Muscle layer of colon (tissue), 2 donors: Measurements from ENCODE around the gene SETBP1.

Experiments used
- H3K27ac ChIP-seq: one replicate; pipeline ENCODE4 v1.7.0; 2013; ENCODE audit warnings: low read depth, mild to moderate bottlenecking, low read length, moderate library complexity
- H3K27me3 ChIP-seq, 2 donors: one replicate each; pipeline ENCODE4 v1.7.0; 2013; ENCODE audit warnings: low read length in 2 of 2, mild to moderate bottlenecking in 2 of 2; ENCODE audit not compliant: insufficient read depth in 2 of 2, control insufficient read depth in 1 of 2
- H3K36me3 ChIP-seq: one replicate; pipeline ENCODE4 v1.7.0; 2013; ENCODE audit warnings: mild to moderate bottlenecking, low read length; ENCODE audit not compliant: insufficient read depth
- H3K4me1 ChIP-seq: one replicate; pipeline ENCODE4 v1.7.0; 2013; ENCODE audit warnings: mild to moderate bottlenecking, low read length; ENCODE audit not compliant: insufficient read depth
- H3K4me3 ChIP-seq, 2 donors: one replicate each; pipeline ENCODE4 v1.7.0; 2013; ENCODE audit warnings: low read length in 2 of 2, low read depth in 1 of 2, mild to moderate bottlenecking in 1 of 2, moderate library complexity in 1 of 2
- H3K9ac ChIP-seq: one replicate; pipeline ENCODE4 v1.7.0; 2013; ENCODE audit warnings: low read length
- H3K9me3 ChIP-seq: one replicate; pipeline ENCODE4 v1.7.0; 2013; ENCODE audit warnings: mild to moderate bottlenecking, low read length
- donor health status: abdominal sarcoma.
- donor health status: Adenocarcinoma of cecum.

The SETBP1 gene

DNA sequence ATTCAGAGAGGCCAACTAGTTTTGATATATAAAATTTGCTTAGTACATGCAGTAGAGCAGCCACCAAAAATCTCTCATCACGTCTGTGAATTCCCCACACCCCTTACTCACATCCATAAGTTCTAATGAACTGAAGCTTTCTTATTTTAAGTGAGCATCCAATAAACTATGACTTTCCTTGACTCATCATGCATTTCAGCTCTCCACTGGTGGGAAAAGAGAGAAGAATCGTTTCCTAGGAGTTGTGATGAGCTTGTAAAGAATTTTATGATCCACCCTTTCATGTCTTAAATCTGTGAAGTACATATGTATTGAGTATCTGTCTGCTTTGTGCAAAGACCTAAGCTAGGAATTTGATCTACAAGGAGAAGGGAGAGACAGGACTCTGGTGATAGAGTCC is 428.6 kb downstream of the SETBP1 start:
- Histone ChIP-seq H3K36me3 (no peaks in the 10 kb centered on the region), H3K9me3 (no peaks in the 10 kb centered on the region), H3K9ac (no peak overlapping the region), H3K27me3 (no peaks in the 10 kb centered on the region), H3K4me3 (no peak overlapping the region), H3K4me1 (peaks cover 10% of the 10 kb centered on the region), H3K27ac (no peak overlapping the region)

DNA sequence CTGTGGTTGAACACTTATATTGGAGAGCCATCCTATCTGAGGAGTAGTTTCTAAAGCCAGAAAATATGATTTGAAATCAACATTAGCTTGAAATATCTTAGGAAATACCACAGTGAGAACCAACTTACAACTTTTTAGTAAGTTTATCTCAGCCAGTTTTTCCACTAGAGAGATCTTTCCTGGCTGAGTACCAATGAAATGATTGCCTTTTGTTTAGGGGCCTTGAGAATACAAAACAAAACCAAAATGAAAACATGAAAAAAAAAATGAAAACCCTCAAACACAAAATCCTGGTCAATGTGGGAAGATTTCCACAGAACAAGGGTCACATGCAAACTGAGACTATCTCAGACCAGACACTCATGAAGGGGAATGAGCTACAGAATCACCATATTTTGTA is 429.0 kb downstream of the SETBP1 start:
- no peaks in the 10 kb centered on the region for H3K27me3 ChIP-seq
- no peaks in the 10 kb centered on the region for H3K9me3 ChIP-seq
- no peaks in the 10 kb centered on the region for H3K36me3 ChIP-seq
- H3K4me3 ChIP-seq = no peak overlapping the region
- peaks cover 10% of the 10 kb centered on the region for H3K4me1 ChIP-seq
- no peak overlapping the region for H3K27ac ChIP-seq
- no peak overlapping the region for H3K9ac ChIP-seq

DNA sequence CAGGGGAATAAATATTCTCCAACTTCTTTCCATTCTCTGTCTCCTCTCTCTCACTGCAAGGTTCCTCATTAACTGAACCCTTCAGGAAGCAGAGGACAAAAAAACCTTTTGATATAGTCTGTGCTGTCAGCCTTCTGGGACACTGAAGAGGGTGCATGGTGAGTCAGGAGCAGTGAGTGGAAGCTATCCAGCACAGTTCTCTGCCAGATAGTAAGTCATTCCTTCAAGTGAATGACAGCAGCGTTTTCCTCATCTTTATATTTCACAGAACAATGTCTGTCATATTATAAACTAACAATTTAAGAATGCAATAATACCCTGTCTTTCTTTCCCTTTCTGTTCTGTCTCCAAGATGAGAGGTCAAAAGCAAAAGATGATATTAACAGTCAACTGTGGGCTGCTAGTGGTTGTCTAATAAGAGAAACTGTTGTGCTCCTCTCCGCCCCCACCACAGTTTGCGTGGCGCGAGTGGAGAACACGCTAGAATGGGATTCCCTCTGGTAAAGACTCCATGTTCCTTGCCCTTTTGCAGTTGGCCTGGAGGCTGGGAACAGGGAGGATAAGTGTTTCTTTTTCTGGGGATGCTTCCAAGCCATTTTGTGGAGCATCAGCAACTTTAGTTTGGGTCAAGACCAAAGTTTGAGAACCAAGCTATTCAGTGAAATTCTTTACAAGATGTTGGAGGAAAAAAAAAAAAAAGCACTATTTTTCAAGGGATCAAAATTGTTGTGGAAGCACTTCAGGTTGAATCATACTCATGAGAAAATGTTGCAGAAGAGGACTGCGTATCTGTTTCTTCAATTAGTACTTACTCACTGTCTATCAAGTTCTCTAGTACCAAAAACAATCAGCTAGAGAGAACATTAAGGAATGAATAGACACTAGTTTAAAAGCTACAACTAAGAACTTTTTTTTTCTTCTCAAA is 430.2 kb downstream of the SETBP1 start:
- Histone ChIP-seq H3K27me3 (no peaks in the 10 kb centered on the region), H3K27ac (no peak overlapping the region), H3K36me3 (no peaks in the 10 kb centered on the region), H3K4me3 (peak overlapping the region in 1 of 2 donors; percentile 17), H3K9ac (no peak overlapping the region), H3K4me1 (peaks cover 10% of the 10 kb centered on the region), H3K9me3 (no peaks in the 10 kb centered on the region)

DNA sequence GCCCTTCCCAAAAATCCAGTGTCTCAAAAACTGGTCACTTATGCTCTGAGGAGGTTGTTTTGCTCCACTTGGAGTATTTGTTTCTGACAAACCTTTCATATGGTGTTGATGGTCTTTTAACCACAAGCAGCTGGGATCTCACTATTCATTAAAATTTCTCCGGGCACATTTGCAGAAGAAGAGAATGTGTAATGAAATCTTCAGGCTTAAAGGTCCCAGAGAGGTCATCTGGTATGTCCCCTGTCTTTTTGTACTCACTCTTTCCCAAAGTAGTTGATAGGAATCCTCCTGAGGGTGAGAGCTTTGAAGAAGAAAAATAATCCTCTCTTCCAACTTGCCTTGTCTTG is 430.8 kb downstream of the SETBP1 start:
- Histone ChIP-seq H3K27ac (no peak overlapping the region), H3K4me1 (peaks cover 10% of the 10 kb centered on the region), H3K4me3 (no peak overlapping the region), H3K9ac (no peak overlapping the region), H3K27me3 (no peaks in the 10 kb centered on the region), H3K36me3 (no peaks in the 10 kb centered on the region), H3K9me3 (no peaks in the 10 kb centered on the region)

DNA sequence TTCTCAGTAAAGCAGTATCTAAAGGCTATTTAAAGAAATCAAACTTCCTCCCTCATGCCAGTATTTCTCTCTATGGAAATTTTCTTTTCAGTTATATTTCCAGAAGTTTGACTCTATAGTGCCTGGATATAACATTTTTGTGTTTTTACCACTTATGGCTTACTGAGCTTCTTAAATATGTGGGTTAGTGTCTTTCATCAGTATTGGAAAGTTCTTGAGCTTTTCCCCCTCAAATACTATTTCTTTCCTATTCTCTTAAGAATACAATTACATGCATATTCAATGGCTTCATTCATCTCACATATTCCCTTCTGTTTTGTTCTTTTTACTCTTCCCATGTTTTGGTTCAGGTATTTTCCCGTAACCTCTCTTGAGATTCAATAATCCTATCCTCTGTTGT is 432.0 kb downstream of the SETBP1 start:
- H3K9me3 ChIP-seq = no peaks in the 10 kb centered on the region
- H3K4me1 ChIP-seq = peaks cover 10% of the 10 kb centered on the region
- no peak overlapping the region for H3K9ac ChIP-seq
- H3K4me3 ChIP-seq = no peak overlapping the region
- no peak overlapping the region for H3K27ac ChIP-seq
- H3K36me3 ChIP-seq = no peaks in the 10 kb centered on the region
- no peaks in the 10 kb centered on the region for H3K27me3 ChIP-seq

DNA sequence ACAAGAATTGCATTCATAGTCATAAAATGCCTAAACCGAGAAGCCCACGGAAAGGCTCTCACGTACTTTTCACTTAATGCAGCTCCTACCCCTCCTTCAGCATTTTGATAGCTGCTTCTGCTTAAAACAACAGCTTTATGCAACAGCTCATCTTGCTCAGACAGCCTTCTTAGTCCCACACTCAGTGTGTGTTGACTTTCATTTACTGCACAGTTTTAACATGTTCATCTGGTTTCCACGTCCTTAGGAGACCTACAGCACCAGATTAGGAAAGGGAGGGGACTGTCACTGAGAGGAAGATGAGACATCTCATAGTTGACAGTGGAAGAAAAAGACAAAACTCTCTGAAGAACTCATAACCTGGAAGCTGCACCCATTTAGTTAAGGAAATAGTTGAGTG is 435.4 kb downstream of the SETBP1 start:
- Histone ChIP-seq H3K4me1 (no peaks in the 10 kb centered on the region), H3K27me3 (no peaks in the 10 kb centered on the region), H3K9ac (no peak overlapping the region), H3K4me3 (no peak overlapping the region), H3K9me3 (no peaks in the 10 kb centered on the region), H3K27ac (no peak overlapping the region), H3K36me3 (no peaks in the 10 kb centered on the region)
